ENCODE results near the gene STIM2.
"Not testable (repeated sequence)": the region's sequence is repeated elsewhere in the genome, so short reads cannot be mapped to it uniquely, and the experiment has no call there.

STIM2 gene

GRCh38 chr4:26860157-26860921 lies at the start of gene STIM2:
STIM2 (plus strand) TSS chr4:26860841.
- peak; percentile 94 to 95 for DNase-seq (ENCODE audit: low read depth in 2 of 2)

- not testable (repeated sequence) for DNase-seq (ENCODE audit: low read depth in 2 of 2)
These were observed 49.1 kb upstream of the STIM2 start for GRCh38 chr4:26811571-26811970.

- no peak for DNase-seq (ENCODE audit: low read depth in 2 of 2)
These were observed 48.5 kb upstream of the STIM2 start for GRCh38 chr4:26812049-26812714.

GRCh38 chr4:26813698-26814097 lies 46.9 kb upstream of the STIM2 start:
- DNase-seq (ENCODE audit: low read depth in 2 of 2) = no peak

GRCh38 chr4:26815199-26815598 lies 45.4 kb upstream of the STIM2 start:
- no peak for DNase-seq (ENCODE audit: low read depth in 2 of 2)

GRCh38 chr4:26815706-26816105 lies 44.9 kb upstream of the STIM2 start:
- DNase-seq (ENCODE audit: low read depth in 2 of 2) = no peak

GRCh38 chr4:26819026-26819425 lies 41.6 kb upstream of the STIM2 start:
- DNase-seq (ENCODE audit: low read depth in 2 of 2) = no peak

- DNase-seq (ENCODE audit: low read depth in 2 of 2) = no peak
These were observed 41.1 kb upstream of the STIM2 start for GRCh38 chr4:26819478-26820095.

GRCh38 chr4:26820346-26820745 lies 40.3 kb upstream of the STIM2 start:
- no peak for DNase-seq (ENCODE audit: low read depth in 2 of 2)

- no peak for DNase-seq (ENCODE audit: low read depth in 2 of 2)
These were observed 39.6 kb upstream of the STIM2 start for GRCh38 chr4:26821031-26821430.

- no peak for DNase-seq (ENCODE audit: low read depth in 2 of 2)
These were observed 38.8 kb upstream of the STIM2 start for GRCh38 chr4:26821677-26822503.

GRCh38 chr4:26822546-26822945 lies 38.1 kb upstream of the STIM2 start:
- DNase-seq (ENCODE audit: low read depth in 2 of 2) = no peak

GRCh38 chr4:26822974-26823373 lies 37.7 kb upstream of the STIM2 start:
- not testable (repeated sequence) for DNase-seq (ENCODE audit: low read depth in 2 of 2)

- DNase-seq (ENCODE audit: low read depth in 2 of 2) = no peak
These were observed 37.1 kb upstream of the STIM2 start for GRCh38 chr4:26823583-26823982.

- no peak for DNase-seq (ENCODE audit: low read depth in 2 of 2)
These were observed 36.0 kb upstream of the STIM2 start for GRCh38 chr4:26824667-26825066.

- no peak for DNase-seq (ENCODE audit: low read depth in 2 of 2)
These were observed 33.9 kb upstream of the STIM2 start for GRCh38 chr4:26826721-26827120.

- DNase-seq (ENCODE audit: low read depth in 2 of 2) = not testable (repeated sequence)
These were observed 33.3 kb upstream of the STIM2 start for GRCh38 chr4:26827336-26827735.

- no peak for DNase-seq (ENCODE audit: low read depth in 2 of 2)
These were observed 32.8 kb upstream of the STIM2 start for GRCh38 chr4:26827798-26828197.

- no peak for DNase-seq (ENCODE audit: low read depth in 2 of 2)
These were observed 31.6 kb upstream of the STIM2 start for GRCh38 chr4:26829018-26829417.

GRCh38 chr4:26830033-26830432 lies 30.6 kb upstream of the STIM2 start:
- DNase-seq (ENCODE audit: low read depth in 2 of 2) = no peak

GRCh38 chr4:26830701-26831100 lies 29.9 kb upstream of the STIM2 start:
- DNase-seq (ENCODE audit: low read depth in 2 of 2) = no peak

GRCh38 chr4:26836539-26836938 lies 24.1 kb upstream of the STIM2 start:
- DNase-seq (ENCODE audit: low read depth in 2 of 2) = no peak

Data from stimulated activated CD8-positive, alpha-beta memory T cell treated with anti-CD3 and anti-CD28 coated beads, Interleukin-7, amount 100 ng/mL, for 4 hours (primary cell).